BJ (cell line): ENCODE data around the gene PACS2. TPM values are rescaled to one million over a fixed set of nuclear protein-coding genes. Genes with fewer than 3 reads are reported as not detected.

ENCODE experiments used
- CTCF ChIA-PET: fragments of 350-600 bp; formaldehyde crosslinking; extraction: SDS; loops from one replicate; lab custom pipeline; 2021; ENCODE audit warnings: antibody characterized with exemption, inconsistent platforms; lab: Yijun Ruan, JAX
- POLR2A ChIA-PET: fragments of 300-600 bp; sonication (Branson Sonifier 250); formaldehyde crosslinking; extraction: SDS; loops from one replicate; lab custom pipeline; 2021; ENCODE audit warnings: antibody characterized with exemption; lab: Charles Lee
- DNase-seq: peaks from one replicate; pipeline ENCODE4 v3.0.0-alpha.2; 2011; ENCODE audit warnings: low read depth
- H3K27me3 ChIP-seq: 2 replicates; pipeline ENCODE4 v1.6.0; 2011; ENCODE audit warnings: low read length; ENCODE audit not compliant: control insufficient read depth, insufficient read depth
- H3K36me3 ChIP-seq: 2 replicates; pipeline ENCODE4 v1.5.1; 2011; ENCODE audit warnings: low read length; ENCODE audit not compliant: control insufficient read depth, insufficient read depth
- H3K4me3 ChIP-seq: 2 replicates; pipeline ENCODE4 v1.5.1; 2011; ENCODE audit warnings: low read depth, mild to moderate bottlenecking, control low read depth, low read length
- CTCF ChIP-seq: IDR thresholded peaks from 2 replicates; pipeline ENCODE4 v1.5.1; 2011; ENCODE audit warnings: low read depth, mild to moderate bottlenecking, control low read depth, inconsistent platforms, low read length, moderate library complexity; ENCODE audit not compliant: insufficient read depth
- polyA plus RNA-seq: library from polyadenylated mRNA; depleted of rRNA; stranded (reverse); fragments of >200 nt; gene quantifications from 2 replicates; pipeline ENCODE4 v1.2.3, GENCODE V29; 2011

The PACS2 gene
- polyA plus RNA-seq, 1 experiment, result 21.4 TPM

GRCh38 chr14:105397350-105397931, 82.9 kb downstream of the PACS2 start:
- ChIA-PET POLR2A (no interaction called here), CTCF (no interaction called here)
- Histone ChIP-seq H3K27me3 (no peaks in the 10 kb centered on the region), H3K36me3 (peaks cover 5% of the 10 kb centered on the region), H3K4me3 (no peak overlapping the region)
- no peak for TF ChIP-seq CTCF
- DNase-seq, result no peak

- peak; percentile 4 for DNase-seq
- Histone ChIP-seq H3K36me3 (peaks cover 4% of the 10 kb centered on the region), H3K4me3 (peak within 1 kb of the TSS; percentile 78), H3K27me3 (no peaks in the 10 kb centered on the region)
- CTCF ChIA-PET, result interaction anchor here (1.0 to 1.5 kb wide), 2 partner anchors 91 to 130 kb away, joined by 3 read pairs; no protein-coding TSS in a partner anchor
- peak; percentile 24; the same call in 1 of the 2 replicates for TF ChIP-seq CTCF
- POLR2A ChIA-PET, result no interaction called here
Observed at GRCh38 chr14:105398044-105398725, 83.6 kb downstream of the PACS2 start, which contains the start of gene TEX22. TSS of gene TEX22 (plus strand) at chr14:105398538. CDS start at chr14:105399341, 803 bp downstream.

GRCh38 chr14:105398726-105399465, 84.3 kb downstream of the PACS2 start:
- no peak for DNase-seq
- Histone ChIP-seq H3K4me3 (peak overlapping the region; percentile 78), H3K36me3 (peaks cover 3% of the 10 kb centered on the region), H3K27me3 (no peaks in the 10 kb centered on the region)
- ChIA-PET POLR2A (no interaction called here), CTCF (interaction anchor here (0.6 to 1.5 kb wide), 3 partner anchors 9 to 129 kb away, joined by 3 read pairs; no protein-coding TSS in a partner anchor)
- no peak for TF ChIP-seq CTCF

- CTCF ChIA-PET, result interaction anchor here (1.5 kb wide), 1 partner anchor 90 kb away, joined by 3 read pairs; no protein-coding TSS in a partner anchor
- POLR2A ChIA-PET, result no interaction called here
- Histone ChIP-seq H3K36me3 (peaks cover 3% of the 10 kb centered on the region), H3K27me3 (no peaks in the 10 kb centered on the region), H3K4me3 (peak overlapping the region; percentile 78)
- no peak for TF ChIP-seq CTCF
- DNase-seq, result no peak
Observed at GRCh38 chr14:105399466-105399775, 84.9 kb downstream of the PACS2 start.

GRCh38 chr14:105400016-105400415, 85.5 kb downstream of the PACS2 start:
- H3K27me3 ChIP-seq, result no peaks in the 10 kb centered on the region
- no peak for DNase-seq
- H3K4me3 ChIP-seq, result no peak overlapping the region
- CTCF ChIA-PET, result interaction anchor here (1.5 kb wide), 1 partner anchor 90 kb away, joined by 3 read pairs; no protein-coding TSS in a partner anchor
- H3K36me3 ChIP-seq, result peaks cover 3% of the 10 kb centered on the region; the same call in 1 of the 2 replicates
- no peak for TF ChIP-seq CTCF
- POLR2A ChIA-PET, result no interaction called here
